Measurements from ENCODE around the gene ITPR2.

ITPR2 gene

GRCh38 chr12:26821212-26821701 is 11.7 kb downstream of the ITPR2 start:
- no peak for DNase-seq (ENCODE audit: low read depth)

DNA sequence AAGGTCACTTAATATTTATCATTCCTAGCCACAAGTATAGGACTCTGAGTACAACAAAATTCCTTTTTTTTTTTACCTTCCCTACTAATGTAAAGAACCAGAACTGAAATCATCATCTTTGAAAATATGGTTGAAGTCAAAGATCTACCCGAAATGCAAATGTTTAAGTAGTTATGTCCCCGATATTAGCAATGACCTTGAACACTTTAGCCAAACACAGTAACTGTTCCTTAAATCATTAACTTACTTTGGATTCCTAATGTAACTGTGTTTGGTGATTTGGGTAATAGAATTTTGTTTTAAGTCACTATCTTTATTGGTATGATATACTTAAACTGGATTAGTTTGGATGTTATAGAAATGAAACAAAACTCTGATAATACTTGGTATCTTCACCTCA is 14.4 kb downstream of the ITPR2 start:
- DNase-seq (ENCODE audit: low read depth): no peak

- no peak for DNase-seq (ENCODE audit: low read depth)
Observed at GRCh38 chr12:26818201-26818600, 14.8 kb downstream of the ITPR2 start.

DNA sequence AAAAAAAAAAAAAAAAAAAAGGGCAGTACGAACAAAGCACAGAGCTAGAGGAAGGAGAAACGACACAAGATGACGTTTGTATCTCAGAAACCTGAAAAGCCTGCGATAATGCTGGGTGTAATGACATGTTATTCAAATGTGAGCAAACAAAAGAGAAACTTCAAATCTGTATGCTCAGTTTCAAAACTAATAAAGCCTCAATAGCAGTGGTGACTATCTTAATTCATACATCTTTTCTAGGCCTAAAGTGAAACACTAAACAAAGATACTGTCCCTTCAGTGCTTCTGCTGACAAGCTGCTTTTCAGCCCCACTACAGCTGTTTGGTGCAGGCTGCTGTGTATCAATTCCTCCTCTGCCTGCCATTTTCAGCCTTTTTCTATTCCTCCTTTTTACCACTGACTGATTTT is 15.8 kb downstream of the ITPR2 start:
- DNase-seq (ENCODE audit: low read depth): no peak

GRCh38 chr12:26813812-26814211 is 19.2 kb downstream of the ITPR2 start:
- DNase-seq (ENCODE audit: low read depth): no peak

- DNase-seq (ENCODE audit: low read depth): no peak
Observed at GRCh38 chr12:26810330-26810729, 22.7 kb downstream of the ITPR2 start.

DNA sequence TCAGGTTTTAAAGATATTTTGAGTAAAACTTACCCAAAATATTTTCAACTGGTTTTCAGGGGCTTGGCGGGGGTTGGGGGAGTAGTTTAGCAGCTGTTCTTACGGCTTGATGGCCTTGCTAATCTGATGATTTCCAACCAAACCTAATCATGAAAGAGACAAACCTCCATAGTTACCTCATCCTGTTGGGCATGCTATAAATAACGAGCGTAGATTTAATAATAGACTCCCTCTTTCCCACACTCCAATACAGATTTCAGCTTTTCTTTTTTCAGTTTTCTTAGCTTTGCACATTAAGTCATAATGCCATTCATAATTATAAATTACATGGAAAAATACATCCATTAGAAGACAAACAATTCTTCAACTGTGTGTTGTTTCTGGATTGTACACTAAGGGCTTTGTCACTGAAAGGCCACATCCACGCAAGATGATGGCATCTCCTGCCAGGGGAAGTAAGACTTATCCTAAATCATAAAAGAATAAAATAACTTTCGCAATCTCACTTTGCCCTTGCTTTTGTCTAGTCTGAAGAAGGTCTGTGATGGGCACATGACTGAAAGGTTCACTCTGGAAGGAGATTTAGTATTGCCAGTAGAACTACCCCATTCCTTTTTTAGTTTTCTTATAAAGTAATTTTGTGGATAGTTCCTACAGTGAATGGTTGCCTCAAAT is 23.2 kb downstream of the ITPR2 start:
- no peak for DNase-seq (ENCODE audit: low read depth)

- no peak for DNase-seq (ENCODE audit: low read depth)
Observed at GRCh38 chr12:26808766-26809476, 24.1 kb downstream of the ITPR2 start.

DNA sequence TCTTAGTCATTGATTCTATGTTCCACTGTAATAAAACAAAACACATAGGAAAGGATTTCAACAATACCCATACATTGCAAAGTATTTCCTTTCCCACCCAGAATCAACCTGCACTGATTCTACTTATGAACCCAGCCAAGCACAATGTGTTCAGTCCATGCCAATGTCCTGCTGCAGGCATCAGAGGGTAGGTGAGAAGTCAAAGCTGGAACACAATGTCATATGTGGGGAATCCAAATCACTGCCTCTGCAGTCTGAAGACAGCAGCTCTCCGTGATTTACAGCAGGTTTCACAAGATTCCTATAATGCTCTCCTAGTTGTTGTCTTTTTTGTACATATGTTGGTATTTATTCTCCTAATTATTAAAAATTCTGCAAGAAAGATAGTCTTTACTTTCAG is 25.7 kb downstream of the ITPR2 start:
- DNase-seq (ENCODE audit: low read depth): no peak

GRCh38 chr12:26806556-26806955 is 26.4 kb downstream of the ITPR2 start:
- no peak for DNase-seq (ENCODE audit: low read depth)

DNA sequence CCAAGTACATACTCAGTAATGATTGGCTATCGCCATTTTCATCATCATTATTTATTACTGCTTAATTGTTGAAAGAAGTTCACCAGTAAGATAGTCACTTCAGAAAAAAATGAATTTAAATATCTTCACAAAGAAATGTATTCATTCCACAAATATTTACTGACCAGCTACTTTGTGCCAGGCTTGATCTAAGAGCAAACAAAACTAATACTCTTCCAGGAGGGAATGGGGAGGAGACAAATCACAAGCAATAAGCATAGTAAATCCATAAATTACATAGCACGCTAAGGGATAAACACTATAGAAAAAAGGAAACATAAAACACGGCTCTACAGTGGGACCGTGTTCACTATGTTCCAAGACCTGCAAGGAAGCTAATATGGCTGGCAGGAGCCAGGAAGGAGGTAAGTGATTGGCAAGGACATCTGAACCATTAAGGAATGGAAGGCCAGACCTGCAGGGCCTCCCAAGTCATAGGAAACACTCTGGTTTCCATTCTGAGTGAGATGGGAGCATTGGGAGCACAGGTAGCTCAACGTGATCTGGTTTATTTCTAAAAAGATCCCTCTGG is 27.5 kb downstream of the ITPR2 start:
- DNase-seq (ENCODE audit: low read depth): no peak

DNA sequence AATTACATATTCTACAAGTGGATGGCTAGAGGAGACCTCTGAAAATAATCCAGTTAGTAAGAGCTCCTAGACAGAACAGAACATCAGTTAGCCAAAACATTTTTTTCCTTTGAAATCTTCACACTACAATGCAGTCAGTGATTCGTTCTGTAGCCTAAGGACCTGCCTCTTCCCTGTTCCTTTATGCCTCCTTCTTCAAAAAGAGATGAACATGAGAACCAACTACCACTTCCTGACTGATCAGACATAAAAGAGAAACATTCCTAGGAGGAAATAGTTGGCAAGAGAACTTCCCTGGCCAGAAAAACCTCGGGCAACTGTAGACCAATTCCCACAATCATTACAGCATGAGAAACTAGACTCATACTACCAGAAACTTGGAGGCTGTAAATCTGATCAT is 29.4 kb downstream of the ITPR2 start:
- DNase-seq (ENCODE audit: low read depth): no peak

- DNase-seq (ENCODE audit: low read depth): no peak
Observed at GRCh38 chr12:26801486-26801885, 31.5 kb downstream of the ITPR2 start.

- no peak for DNase-seq (ENCODE audit: low read depth)
Observed at GRCh38 chr12:26800858-26801257, 32.1 kb downstream of the ITPR2 start.

DNA sequence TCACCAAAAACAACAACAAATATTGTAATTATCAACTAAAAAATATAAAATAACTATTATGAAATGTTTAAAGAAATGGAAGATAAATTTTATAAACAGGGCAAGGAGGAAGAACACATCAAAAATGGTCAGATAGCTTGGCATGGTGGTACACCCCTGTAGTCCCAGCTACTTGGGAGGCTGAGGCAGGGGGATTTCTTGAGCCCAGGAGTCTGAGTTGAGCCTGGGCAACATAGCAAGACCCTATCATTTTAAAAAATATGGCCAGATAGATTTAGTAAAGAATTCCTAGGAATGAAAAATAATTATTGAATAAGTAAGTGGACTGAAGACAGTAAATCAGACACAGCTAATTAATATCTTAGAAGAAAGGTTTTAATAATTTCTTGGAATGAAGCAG is 32.6 kb downstream of the ITPR2 start:
- DNase-seq (ENCODE audit: low read depth): no peak

- DNase-seq (ENCODE audit: low read depth): no peak
Observed at GRCh38 chr12:26799741-26800140, 33.3 kb downstream of the ITPR2 start.

GRCh38 chr12:26798640-26799039 is 34.4 kb downstream of the ITPR2 start:
- DNase-seq (ENCODE audit: low read depth): no peak

GRCh38 chr12:26798023-26798422 is 35.0 kb downstream of the ITPR2 start:
- DNase-seq (ENCODE audit: low read depth): no peak

GRCh38 chr12:26795910-26796309 is 37.1 kb downstream of the ITPR2 start:
- DNase-seq (ENCODE audit: low read depth): no peak

- DNase-seq (ENCODE audit: low read depth): no peak
Observed at GRCh38 chr12:26791301-26791791, 41.6 kb downstream of the ITPR2 start.

- DNase-seq (ENCODE audit: low read depth): no peak
Observed at GRCh38 chr12:26790645-26790994, 42.4 kb downstream of the ITPR2 start.

DNA sequence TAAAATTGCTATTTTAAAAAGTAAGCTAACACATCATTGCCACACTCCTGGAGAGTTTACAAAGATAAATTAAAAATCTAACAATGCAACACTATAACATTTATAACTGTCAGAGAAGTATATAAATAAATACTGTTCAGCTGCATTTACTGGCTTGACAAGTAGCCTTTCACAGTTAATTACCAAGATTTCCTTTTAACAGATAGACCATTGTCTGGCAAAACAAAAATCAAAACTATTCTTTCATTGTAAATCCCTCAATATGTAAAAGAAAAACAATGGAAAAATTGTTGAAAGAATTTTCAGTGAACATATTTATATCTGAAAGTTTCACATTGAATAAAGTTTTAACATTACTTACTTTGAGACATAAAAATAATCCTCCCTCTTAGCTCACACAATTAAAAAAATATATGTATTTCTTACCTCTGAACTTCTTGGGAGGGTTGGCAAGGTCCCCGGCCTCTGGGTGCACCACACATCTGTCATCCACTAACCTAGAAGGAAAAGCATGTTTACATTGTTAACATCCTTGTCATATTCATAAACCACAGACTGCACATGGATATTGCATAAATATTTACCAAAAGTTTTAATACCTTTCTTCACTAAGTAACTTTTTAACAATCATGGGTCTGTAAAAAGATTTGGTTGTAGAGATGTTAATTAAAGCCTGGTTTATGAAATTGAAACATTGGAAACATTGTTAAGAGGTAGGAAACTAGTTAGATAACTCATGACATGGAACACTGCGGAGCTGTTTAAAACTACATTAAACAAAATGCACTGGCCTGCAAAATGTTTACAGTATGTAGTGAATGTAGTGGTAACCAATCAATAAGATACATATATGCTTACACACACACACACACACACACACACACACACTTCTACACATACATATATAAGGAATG is 43.0 kb downstream of the ITPR2 start:
- DNase-seq (ENCODE audit: low read depth): no peak
